SK-N-SH (cell line): Measurements from ENCODE around the gene CAMK2B. TPM values are rescaled to one million over a fixed set of nuclear protein-coding genes. Genes with fewer than 3 reads are reported as not detected.

ENCODE experiments used
- CTCF ChIA-PET: fragments of 300-600, 350-600 bp; formaldehyde crosslinking; extraction: SDS; loops from one replicate; lab custom pipeline; 2021; lab: Yijun Ruan, JAX
- POLR2A ChIA-PET: fragments of 350-600 bp; sonication (Branson Sonifier 250); formaldehyde crosslinking; extraction: SDS; loops from one replicate; lab custom pipeline; 2020; ENCODE audit warnings: antibody characterized with exemption, inconsistent platforms; lab: Yijun Ruan, JAX
- DNase-seq: peaks from one replicate; pipeline ENCODE4 v3.0.0; 2012
- H2AFZ ChIP-seq: fragments of 200-600 bp; sonication (generic); 2 replicates; pipeline ENCODE4 v1.8.1; 2016; ENCODE audit warnings: antibody characterized with exemption, mild to moderate bottlenecking, low read depth
- H3F3A ChIP-seq: fragments of 200-600 bp; sonication (generic); replicated peaks from 2 replicates; pipeline ENCODE3; 2016; ENCODE audit warnings: antibody characterized with exemption, mild to moderate bottlenecking; ENCODE audit not compliant: insufficient read depth
- H3K27ac ChIP-seq, 2 experiments: fragments of 200-500 bp in 1 of 2; fragments of 200-600 bp in 1 of 2; sonication (Bioruptor generic) in 1 of 2; sonication (generic), shearing (Covaris generic) in 1 of 2; 2 replicates each; pipeline versions ENCODE4 v1.5.1 to v1.6.1; 2014 to 2016; ENCODE audit warnings: low read depth in 2 of 2, inconsistent platforms in 1 of 2, low read length in 1 of 2, mild to moderate bottlenecking in 1 of 2, mixed read lengths in 1 of 2
- H3K27me3 ChIP-seq: fragments of 200-600 bp; sonication (generic), shearing (Covaris generic); 2 replicates; pipeline ENCODE4 v1.6.1; 2016; ENCODE audit warnings: mixed run types; ENCODE audit not compliant: insufficient read depth
- H3K36me3 ChIP-seq, 2 experiments: fragments of 200-500 bp in 1 of 2; fragments of 200-600 bp in 1 of 2; sonication (Bioruptor generic) in 1 of 2; sonication (generic) in 1 of 2; replicated peaks in 1 of 2; 2 replicates each; pipeline versions ENCODE3 to v1.5.1; 2014 to 2016; ENCODE audit warnings: low read length in 1 of 2, mild to moderate bottlenecking in 1 of 2; ENCODE audit not compliant: insufficient read depth in 2 of 2, control insufficient read depth in 1 of 2
- H3K4me1 ChIP-seq, 2 experiments: fragments of 200-500 bp in 1 of 2; fragments of 200-600 bp in 1 of 2; sonication (Bioruptor generic) in 1 of 2; sonication (generic), shearing (Covaris generic) in 1 of 2; 2 replicates each; pipeline versions ENCODE4 v1.5.1 to v1.6.1; 2014 to 2016; ENCODE audit warnings: low read depth in 1 of 2, low read length in 1 of 2, mixed run types in 1 of 2; ENCODE audit not compliant: insufficient read depth in 2 of 2, control insufficient read depth in 1 of 2
- H3K4me2 ChIP-seq: fragments of 200-600 bp; sonication (generic), shearing (Covaris generic); 2 replicates; pipeline ENCODE4 v1.6.1; 2017; ENCODE audit warnings: mixed run types
- H3K4me3 ChIP-seq, 2 experiments: fragments of 200-500 bp in 1 of 2; fragments of 200-600 bp in 1 of 2; sonication (Bioruptor generic) in 1 of 2; sonication (generic), shearing (Covaris generic) in 1 of 2; 2 replicates each; pipeline versions ENCODE4 v1.5.1 to v1.8.1; 2014 to 2016; ENCODE audit warnings: low read depth in 2 of 2, inconsistent platforms in 1 of 2, low read length in 1 of 2, mild to moderate bottlenecking in 1 of 2, mixed read lengths in 1 of 2, moderate library complexity in 1 of 2
- H3K79me2 ChIP-seq: fragments of 200-600 bp; sonication (generic); 2 replicates; pipeline ENCODE4 v1.8.1; 2017; ENCODE audit warnings: mild to moderate bottlenecking; ENCODE audit not compliant: insufficient read depth
- H3K9ac ChIP-seq: fragments of 200-600 bp; sonication (generic); 2 replicates; pipeline ENCODE4 v1.6.1; 2017; ENCODE audit warnings: mixed run types
- H3K9me2 ChIP-seq: fragments of 200-600 bp; sonication (generic); 2 replicates; pipeline ENCODE4 v1.6.1; 2017; ENCODE audit warnings: mixed run types
- H3K9me3 ChIP-seq: fragments of 200-600 bp; sonication (generic); 2 replicates; pipeline ENCODE4 v1.6.1; 2017; ENCODE audit warnings: mixed run types, mild to moderate bottlenecking, moderate library complexity
- H4K20me1 ChIP-seq: fragments of 200-600 bp; sonication (generic); 2 replicates; pipeline ENCODE4 v1.6.1; 2017; ENCODE audit warnings: mild to moderate bottlenecking, mixed run types; ENCODE audit not compliant: insufficient read depth
- JUND ChIP-seq: IDR thresholded peaks from 2 replicates; pipeline ENCODE4 v1.4.0; 2012
- MXI1 ChIP-seq: IDR thresholded peaks from 2 replicates; pipeline ENCODE4 v1.6.1; 2012; ENCODE audit warnings: mild to moderate bottlenecking, low read depth, low read length, improper control_type of control experiment
- PBX3 ChIP-seq: IDR thresholded peaks from 2 replicates; pipeline ENCODE4; 2012
- REST ChIP-seq: IDR thresholded peaks from 2 replicates; pipeline ENCODE4 v1.6.1; 2012; ENCODE audit warnings: mild to moderate bottlenecking, low read depth, low read length, moderate library complexity
- WGBS: methylation state at CpG from one replicate; pipeline ENCODE4 v1.1.6; 2017; ENCODE audit warnings: low lambda C conversion rate; 5-methylcytosine and 5-hydroxymethylcytosine counted together
- polyA plus RNA-seq, 3 experiments: library from polyadenylated mRNA; depleted of rRNA; stranded (reverse); fragments of >200 nt; gene quantifications; 2 replicates each; pipeline ENCODE4 v1.2.3, GENCODE V29; 2012

The CAMK2B gene
- polyA plus RNA-seq, 1 of the 3 experiments (the other 2 are of a cell fraction) = 0.20 TPM

- Histone ChIP-seq H3K27ac (peak overlapping the region in 1 of 2 experiments; percentile 68; a peak in 2 of 4 replicates), H3K4me3 (no peak overlapping the region; a peak in 1 of 4 replicates), H3K4me2 (no peak overlapping the region), H3K9me2 (no peaks in the 10 kb centered on the region), H3K27me3 (peaks cover 48% of the 10 kb centered on the region), H3K4me1 (peaks cover 4 to 52% of the 10 kb centered on the region in 2 experiments), H3K36me3 (no peaks in the 10 kb centered on the region), H3K9ac (no peak overlapping the region), H3K9me3 (no peaks in the 10 kb centered on the region), H3K79me2 (no peaks in the 10 kb centered on the region), H3F3A (peaks cover under 1% of the 10 kb centered on the region), H2AFZ (no peak overlapping the region), H4K20me1 (no peaks in the 10 kb centered on the region)
- peak; percentile 89 for DNase-seq
- TF ChIP-seq REST (no peak), MXI1 (peak; percentile 18; the same call in 1 of the 2 replicates), JUND (no peak)
- WGBS = 18% methylated on average over 11 of the region's 11 CpGs
- POLR2A ChIA-PET = no interaction called here
- CTCF ChIA-PET = interaction anchor here (0.9 to 2.6 kb wide), 5 partner anchors 10 to 207 kb away, joined by 3 to 14 read pairs (median 3); no protein-coding TSS in a partner anchor
Measured at GRCh38 chr7:44264221-44264931, 61.0 kb downstream of the CAMK2B start.

- no peak for DNase-seq
- Histone ChIP-seq H4K20me1 (no peaks in the 10 kb centered on the region), H3K27ac (peak overlapping the region in 1 of 2 experiments; percentile 68; a peak in 2 of 4 replicates), H3K9ac (no peak overlapping the region), H3K4me2 (no peak overlapping the region), H3F3A (peaks cover 9% of the 10 kb centered on the region), H3K9me3 (no peaks in the 10 kb centered on the region), H3K36me3 (no peaks in the 10 kb centered on the region), H3K79me2 (no peaks in the 10 kb centered on the region), H3K9me2 (no peaks in the 10 kb centered on the region), H3K4me3 (no peak overlapping the region), H3K4me1 (peaks cover 12 to 54% of the 10 kb centered on the region in 2 experiments), H2AFZ (no peak overlapping the region), H3K27me3 (peaks cover 48% of the 10 kb centered on the region)
- WGBS = 80% methylated on average over 20 of the region's 20 CpGs
- TF ChIP-seq PBX3 = no peak
- ChIA-PET CTCF (interaction anchor here (2.9 kb wide), 1 partner anchor 23 kb away, joined by 17 read pairs; no protein-coding TSS in a partner anchor), POLR2A (no interaction called here)
Measured at GRCh38 chr7:44263326-44264082, 61.9 kb downstream of the CAMK2B start.
